SK-N-SH treated with all-trans-retinoic acid at 6 μM for 48 hours (cell line): ENCODE measurements around the gene CSNK2A1.

Experiments used
- ATAC-seq: fragments of 200-7000 bp; cut with Tn5 transposase; 3 replicates; pipeline ENCODE4 v1.9.1; 2020; ENCODE audit warnings: mild to moderate bottlenecking, moderate library complexity
- ARNTL ChIP-seq: fragments of 450-650 bp; formaldehyde crosslinking; IDR thresholded peaks from 2 replicates; pipeline ENCODE4 v1.5.0; 2020; ENCODE audit warnings: low read depth, mild to moderate bottlenecking, moderate library complexity, borderline replicate concordance
- BACH2 ChIP-seq: fragments of 250-450 bp; sonication (Bioruptor Pico); IDR thresholded peaks from 2 replicates; pipeline ENCODE4 v1.9.0; 2021; ENCODE audit warnings: mild to moderate bottlenecking, borderline replicate concordance
- CSDC2 ChIP-seq: fragments of 250-450 bp; sonication (Bioruptor Pico); IDR thresholded peaks from 2 replicates; pipeline ENCODE4 v1.5.0; 2020; ENCODE audit warnings: mild to moderate bottlenecking, moderate library complexity
- ESRRG ChIP-seq: fragments of 250-450 bp; sonication (Bioruptor Pico); IDR thresholded peaks from 2 replicates; pipeline ENCODE4 v1.6.1; 2021; ENCODE audit warnings: mild to moderate bottlenecking
- GLIS3 ChIP-seq: fragments of 250-450 bp; sonication (Bioruptor Pico); IDR thresholded peaks from 2 replicates; pipeline ENCODE4 v1.5.0; 2020; ENCODE audit warnings: mild to moderate bottlenecking, moderate library complexity
- ISL1 ChIP-seq: fragments of 250-450 bp; sonication (Bioruptor Pico); IDR thresholded peaks from 2 replicates; pipeline ENCODE4 v2.1.2; 2022; ENCODE audit warnings: mild to moderate bottlenecking, moderate library complexity
- OSR1 ChIP-seq: fragments of 250-450 bp; sonication (Bioruptor Pico); IDR thresholded peaks from 2 replicates; pipeline ENCODE4 v1.8.0; 2022; ENCODE audit warnings: moderate library complexity, mild to moderate bottlenecking, inconsistent platforms
- PPARA ChIP-seq: fragments of 250-450 bp; sonication (Bioruptor Pico); IDR thresholded peaks from 2 replicates; pipeline ENCODE4 v1.5.0; 2020; ENCODE audit warnings: mild to moderate bottlenecking, borderline replicate concordance
- RARB ChIP-seq: fragments of 250-450 bp; sonication (Bioruptor Pico); IDR thresholded peaks from 2 replicates; pipeline ENCODE4 v1.8.0; 2021; ENCODE audit warnings: mild to moderate bottlenecking, moderate library complexity
- TCF4 ChIP-seq: fragments of 250-450 bp; sonication (Bioruptor Pico); IDR thresholded peaks from 2 replicates; pipeline ENCODE4 v1.8.0; 2021; ENCODE audit warnings: mild to moderate bottlenecking, moderate library complexity, borderline replicate concordance
- TOX ChIP-seq: fragments of 250-450 bp; sonication (Bioruptor Pico); IDR thresholded peaks from 2 replicates; pipeline ENCODE4 v1.8.0; 2021; ENCODE audit warnings: mild to moderate bottlenecking, moderate library complexity, borderline replicate concordance
- ZC3H10 ChIP-seq: fragments of 250-450 bp; sonication (Bioruptor Pico); IDR thresholded peaks from 2 replicates; pipeline ENCODE4 v1.5.1; 2021; ENCODE audit warnings: mild to moderate bottlenecking, moderate library complexity
- ZFP3 ChIP-seq: fragments of 250-450 bp; sonication (Bioruptor Pico); IDR thresholded peaks from 2 replicates; pipeline ENCODE4 v1.5.0; 2020; ENCODE audit warnings: mild to moderate bottlenecking, moderate library complexity
- ZFP30 ChIP-seq: fragments of 450-650 bp; formaldehyde crosslinking; IDR thresholded peaks from 2 replicates; pipeline ENCODE4 v1.5.0; 2022; ENCODE audit warnings: mild to moderate bottlenecking, moderate library complexity
- ZNF565 ChIP-seq: fragments of 450-650 bp; formaldehyde crosslinking; conservative IDR thresholded peaks from 2 replicates; pipeline ENCODE4 v1.5.0; 2020; ENCODE audit warnings: low read depth, mild to moderate bottlenecking, moderate library complexity
- ZNF70 ChIP-seq: fragments of 450-650 bp; formaldehyde crosslinking; IDR thresholded peaks from 2 replicates; pipeline ENCODE4 v1.5.0; 2020; ENCODE audit warnings: mild to moderate bottlenecking, moderate library complexity
- ZNF8 ChIP-seq: fragments of 450-650 bp; formaldehyde crosslinking; IDR thresholded peaks from 2 replicates; pipeline ENCODE4 v1.5.0; 2020; ENCODE audit warnings: mild to moderate bottlenecking, moderate library complexity
- TF ChIP-seq, protein P1 (sequence below): fragments of 250-450 bp; sonication (Bioruptor Pico); IDR thresholded peaks from 2 replicates; pipeline ENCODE4 v1.8.0; 2021; ENCODE audit warnings: low read depth, mild to moderate bottlenecking, moderate library complexity, borderline replicate concordance
- TF ChIP-seq, protein P2 (sequence below): fragments of 250-450 bp; sonication (Bioruptor Pico); IDR thresholded peaks from 2 replicates; pipeline ENCODE4 v1.8.0; 2020; ENCODE audit warnings: mild to moderate bottlenecking, moderate library complexity, borderline replicate concordance
- TF ChIP-seq, protein P3 (sequence below): fragments of 250-450 bp; sonication (Bioruptor Pico); IDR thresholded peaks from 2 replicates; pipeline ENCODE4 v1.5.0; 2020; ENCODE audit warnings: mild to moderate bottlenecking, moderate library complexity
- TF ChIP-seq, protein P4 (sequence below): fragments of 250-450 bp; sonication (Bioruptor Pico); IDR thresholded peaks from 2 replicates; pipeline ENCODE4 v1.5.1; 2020; ENCODE audit warnings: low read depth, mild to moderate bottlenecking, moderate library complexity
- TF ChIP-seq, protein P5 (sequence below): fragments of 250-450 bp; sonication (Bioruptor Pico); IDR thresholded peaks from 2 replicates; pipeline ENCODE4 v1.5.1; 2021; ENCODE audit warnings: mild to moderate bottlenecking, moderate library complexity

CSNK2A1 gene

DNA sequence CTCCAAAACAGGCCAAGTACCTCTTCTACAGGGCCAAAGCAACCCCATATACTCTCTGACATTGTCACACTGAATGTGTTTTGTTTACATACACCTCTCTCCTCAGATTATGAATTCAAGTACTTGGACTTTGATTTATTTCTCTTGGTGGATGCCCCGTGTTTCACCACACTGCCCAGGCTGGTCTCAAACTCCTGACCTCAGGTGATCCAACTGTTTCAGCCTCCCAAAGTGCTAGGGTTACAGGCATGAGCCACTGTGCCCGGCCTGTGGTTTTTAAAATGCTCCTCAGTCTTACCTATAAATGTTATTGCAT lies 16.1 kb downstream of the CSNK2A1 start:
- TF ChIP-seq TOX (no peak), RARB (no peak)

DNA sequence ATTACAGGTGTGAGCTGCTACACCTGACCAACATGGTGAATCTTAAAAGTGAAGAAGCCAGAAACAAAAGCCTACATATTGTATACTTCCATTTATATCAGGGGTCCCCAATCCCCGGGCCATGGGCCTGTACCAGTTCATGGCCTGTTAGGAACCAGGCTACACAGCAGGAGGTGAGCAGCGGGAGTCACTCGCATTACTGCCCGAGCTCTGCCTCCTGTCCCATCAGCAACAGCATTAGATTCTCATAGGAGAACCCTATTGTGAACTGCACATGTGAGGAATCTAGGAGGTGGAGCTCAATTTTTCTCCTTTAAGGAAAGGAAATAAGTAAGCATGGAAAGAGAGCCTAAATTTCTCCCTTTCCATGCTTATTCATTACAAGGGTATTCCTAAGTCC lies 21.7 kb downstream of the CSNK2A1 start:
- no peak for TF ChIP-seq ZFP30 (CRISPR knock-in tag)
- TF ChIP-seq ISL1 (CRISPR knock-in tag): no peak
- no peak for TF ChIP-seq TOX
- TF ChIP-seq, protein P1, sequence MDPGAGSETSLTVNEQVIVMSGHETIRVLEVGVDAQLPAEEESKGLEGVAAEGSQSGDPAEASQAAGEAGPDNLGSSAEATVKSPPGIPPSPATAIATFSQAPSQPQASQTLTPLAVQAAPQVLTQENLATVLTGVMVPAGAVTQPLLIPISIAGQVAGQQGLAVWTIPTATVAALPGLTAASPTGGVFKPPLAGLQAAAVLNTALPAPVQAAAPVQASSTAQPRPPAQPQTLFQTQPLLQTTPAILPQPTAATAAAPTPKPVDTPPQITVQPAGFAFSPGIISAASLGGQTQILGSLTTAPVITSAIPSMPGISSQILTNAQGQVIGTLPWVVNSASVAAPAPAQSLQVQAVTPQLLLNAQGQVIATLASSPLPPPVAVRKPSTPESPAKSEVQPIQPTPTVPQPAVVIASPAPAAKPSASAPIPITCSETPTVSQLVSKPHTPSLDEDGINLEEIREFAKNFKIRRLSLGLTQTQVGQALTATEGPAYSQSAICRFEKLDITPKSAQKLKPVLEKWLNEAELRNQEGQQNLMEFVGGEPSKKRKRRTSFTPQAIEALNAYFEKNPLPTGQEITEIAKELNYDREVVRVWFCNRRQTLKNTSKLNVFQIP (CRISPR knock-in tag): no peak
- no peak for TF ChIP-seq OSR1 (CRISPR knock-in tag)
- TF ChIP-seq ARNTL (CRISPR knock-in tag): no peak
- no peak for TF ChIP-seq RARB
- TF ChIP-seq, protein P2, sequence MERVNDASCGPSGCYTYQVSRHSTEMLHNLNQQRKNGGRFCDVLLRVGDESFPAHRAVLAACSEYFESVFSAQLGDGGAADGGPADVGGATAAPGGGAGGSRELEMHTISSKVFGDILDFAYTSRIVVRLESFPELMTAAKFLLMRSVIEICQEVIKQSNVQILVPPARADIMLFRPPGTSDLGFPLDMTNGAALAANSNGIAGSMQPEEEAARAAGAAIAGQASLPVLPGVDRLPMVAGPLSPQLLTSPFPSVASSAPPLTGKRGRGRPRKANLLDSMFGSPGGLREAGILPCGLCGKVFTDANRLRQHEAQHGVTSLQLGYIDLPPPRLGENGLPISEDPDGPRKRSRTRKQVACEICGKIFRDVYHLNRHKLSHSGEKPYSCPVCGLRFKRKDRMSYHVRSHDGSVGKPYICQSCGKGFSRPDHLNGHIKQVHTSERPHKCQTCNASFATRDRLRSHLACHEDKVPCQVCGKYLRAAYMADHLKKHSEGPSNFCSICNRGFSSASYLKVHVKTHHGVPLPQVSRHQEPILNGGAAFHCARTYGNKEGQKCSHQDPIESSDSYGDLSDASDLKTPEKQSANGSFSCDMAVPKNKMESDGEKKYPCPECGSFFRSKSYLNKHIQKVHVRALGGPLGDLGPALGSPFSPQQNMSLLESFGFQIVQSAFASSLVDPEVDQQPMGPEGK: no peak
- no peak for TF ChIP-seq ESRRG
- TF ChIP-seq ZNF565 (CRISPR knock-in tag): no peak
- TF ChIP-seq CSDC2: no peak
- TF ChIP-seq ZFP3 (CRISPR knock-in tag): no peak
- no peak for TF ChIP-seq BACH2
- no peak for TF ChIP-seq ZNF70
- TF ChIP-seq ZC3H10 (CRISPR knock-in tag): no peak
- TF ChIP-seq, protein P3, sequence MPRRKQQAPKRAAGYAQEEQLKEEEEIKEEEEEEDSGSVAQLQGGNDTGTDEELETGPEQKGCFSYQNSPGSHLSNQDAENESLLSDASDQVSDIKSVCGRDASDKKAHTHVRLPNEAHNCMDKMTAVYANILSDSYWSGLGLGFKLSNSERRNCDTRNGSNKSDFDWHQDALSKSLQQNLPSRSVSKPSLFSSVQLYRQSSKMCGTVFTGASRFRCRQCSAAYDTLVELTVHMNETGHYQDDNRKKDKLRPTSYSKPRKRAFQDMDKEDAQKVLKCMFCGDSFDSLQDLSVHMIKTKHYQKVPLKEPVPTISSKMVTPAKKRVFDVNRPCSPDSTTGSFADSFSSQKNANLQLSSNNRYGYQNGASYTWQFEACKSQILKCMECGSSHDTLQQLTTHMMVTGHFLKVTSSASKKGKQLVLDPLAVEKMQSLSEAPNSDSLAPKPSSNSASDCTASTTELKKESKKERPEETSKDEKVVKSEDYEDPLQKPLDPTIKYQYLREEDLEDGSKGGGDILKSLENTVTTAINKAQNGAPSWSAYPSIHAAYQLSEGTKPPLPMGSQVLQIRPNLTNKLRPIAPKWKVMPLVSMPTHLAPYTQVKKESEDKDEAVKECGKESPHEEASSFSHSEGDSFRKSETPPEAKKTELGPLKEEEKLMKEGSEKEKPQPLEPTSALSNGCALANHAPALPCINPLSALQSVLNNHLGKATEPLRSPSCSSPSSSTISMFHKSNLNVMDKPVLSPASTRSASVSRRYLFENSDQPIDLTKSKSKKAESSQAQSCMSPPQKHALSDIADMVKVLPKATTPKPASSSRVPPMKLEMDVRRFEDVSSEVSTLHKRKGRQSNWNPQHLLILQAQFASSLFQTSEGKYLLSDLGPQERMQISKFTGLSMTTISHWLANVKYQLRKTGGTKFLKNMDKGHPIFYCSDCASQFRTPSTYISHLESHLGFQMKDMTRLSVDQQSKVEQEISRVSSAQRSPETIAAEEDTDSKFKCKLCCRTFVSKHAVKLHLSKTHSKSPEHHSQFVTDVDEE: no peak
- TF ChIP-seq PPARA (CRISPR knock-in tag): no peak
- no peak for TF ChIP-seq TCF4 (CRISPR knock-in tag)
- no peak for TF ChIP-seq GLIS3 (CRISPR knock-in tag)
- ATAC-seq: no peak

More for the DNA sequence above, 16.1 kb downstream of the CSNK2A1 start:
- ATAC-seq: no peak

DNA sequence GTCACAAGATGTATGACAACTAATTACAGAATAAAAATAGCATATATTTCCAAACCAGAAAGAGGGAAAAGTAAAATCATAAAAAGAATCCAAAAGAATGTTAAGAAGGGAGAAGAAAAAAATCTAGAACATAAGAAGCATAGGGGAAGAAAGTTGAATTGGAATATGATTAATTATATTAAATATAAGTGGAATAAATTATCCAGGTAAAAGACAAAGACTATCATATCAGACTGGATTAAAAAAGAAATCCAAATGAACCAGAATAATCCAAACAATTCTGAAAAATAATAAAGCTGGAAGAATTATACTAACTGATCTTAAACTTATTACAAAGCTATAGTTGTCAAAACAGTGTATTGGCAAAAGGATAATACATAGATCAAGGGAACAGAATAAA lies 23.6 kb downstream of the CSNK2A1 start:
- ATAC-seq: no peak
- TF ChIP-seq, protein P4, sequence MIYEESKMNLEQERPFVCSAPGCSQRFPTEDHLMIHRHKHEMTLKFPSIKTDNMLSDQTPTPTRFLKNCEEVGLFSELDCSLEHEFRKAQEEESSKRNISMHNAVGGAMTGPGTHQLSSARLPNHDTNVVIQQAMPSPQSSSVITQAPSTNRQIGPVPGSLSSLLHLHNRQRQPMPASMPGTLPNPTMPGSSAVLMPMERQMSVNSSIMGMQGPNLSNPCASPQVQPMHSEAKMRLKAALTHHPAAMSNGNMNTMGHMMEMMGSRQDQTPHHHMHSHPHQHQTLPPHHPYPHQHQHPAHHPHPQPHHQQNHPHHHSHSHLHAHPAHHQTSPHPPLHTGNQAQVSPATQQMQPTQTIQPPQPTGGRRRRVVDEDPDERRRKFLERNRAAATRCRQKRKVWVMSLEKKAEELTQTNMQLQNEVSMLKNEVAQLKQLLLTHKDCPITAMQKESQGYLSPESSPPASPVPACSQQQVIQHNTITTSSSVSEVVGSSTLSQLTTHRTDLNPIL: no peak
- TF ChIP-seq OSR1 (CRISPR knock-in tag) (no peak), ZNF70 (no peak), ZNF8 (CRISPR knock-in tag) (no peak), ARNTL (CRISPR knock-in tag) (no peak), TOX (no peak), GLIS3 (CRISPR knock-in tag) (no peak)
- TF ChIP-seq, protein P1 (CRISPR knock-in tag): no peak
- TF ChIP-seq, protein P5, sequence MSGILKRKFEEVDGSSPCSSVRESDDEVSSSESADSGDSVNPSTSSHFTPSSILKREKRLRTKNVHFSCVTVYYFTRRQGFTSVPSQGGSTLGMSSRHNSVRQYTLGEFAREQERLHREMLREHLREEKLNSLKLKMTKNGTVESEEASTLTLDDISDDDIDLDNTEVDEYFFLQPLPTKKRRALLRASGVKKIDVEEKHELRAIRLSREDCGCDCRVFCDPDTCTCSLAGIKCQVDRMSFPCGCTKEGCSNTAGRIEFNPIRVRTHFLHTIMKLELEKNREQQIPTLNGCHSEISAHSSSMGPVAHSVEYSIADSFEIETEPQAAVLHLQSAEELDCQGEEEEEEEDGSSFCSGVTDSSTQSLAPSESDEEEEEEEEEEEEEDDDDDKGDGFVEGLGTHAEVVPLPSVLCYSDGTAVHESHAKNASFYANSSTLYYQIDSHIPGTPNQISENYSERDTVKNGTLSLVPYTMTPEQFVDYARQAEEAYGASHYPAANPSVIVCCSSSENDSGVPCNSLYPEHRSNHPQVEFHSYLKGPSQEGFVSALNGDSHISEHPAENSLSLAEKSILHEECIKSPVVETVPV (CRISPR knock-in tag): no peak
- TF ChIP-seq, protein P3: no peak
- TF ChIP-seq, protein P2: no peak
- TF ChIP-seq, all 23 proteins: peak for 0
